ENCODE measurements around the gene WDR43.

DNA sequence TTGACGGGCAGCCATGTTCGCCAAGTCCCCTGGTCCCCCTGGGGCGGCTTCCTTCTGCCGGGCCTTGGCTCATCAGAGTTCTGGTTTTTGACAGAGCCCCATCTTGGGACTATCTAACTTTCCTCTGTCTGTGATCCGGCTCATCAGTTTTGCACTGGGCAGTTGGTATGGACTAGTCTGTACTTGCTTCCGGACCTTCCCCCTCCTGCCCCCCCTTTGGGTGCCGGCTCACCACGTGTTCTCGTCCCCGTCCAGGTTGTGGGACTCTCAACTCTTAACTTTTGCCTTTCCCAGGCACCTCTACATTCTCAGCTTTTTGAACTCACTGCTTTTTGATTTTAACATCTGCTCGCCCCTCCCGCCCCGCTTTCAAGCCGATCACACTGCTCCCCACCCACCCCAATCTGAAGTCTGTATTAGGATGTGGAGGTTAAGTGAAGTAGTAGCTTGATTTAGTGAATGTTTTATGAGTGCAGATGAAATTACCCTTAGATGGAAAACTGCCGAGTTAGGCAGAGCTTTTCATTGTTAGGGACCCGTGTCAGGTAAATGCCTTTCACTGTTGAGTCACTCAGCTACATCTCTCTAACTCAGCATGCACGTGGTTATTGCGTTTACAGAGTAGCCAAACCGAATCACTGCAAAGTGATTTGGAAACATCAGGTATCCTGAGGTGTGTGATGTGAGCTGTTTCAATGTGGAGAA is 874 bp downstream of the WDR43 start:
- no peak for TF ChIP-seq BACH2 (CRISPR knock-in tag; IDR thresholded peaks at IDR 0.05; ENCODE audit: borderline replicate concordance)
- no peak for TF ChIP-seq ISL1 (CRISPR knock-in tag; IDR thresholded peaks at IDR 0.05)
- no peak for TF ChIP-seq TOX (CRISPR knock-in tag; IDR thresholded peaks at IDR 0.05; ENCODE audit: borderline replicate concordance)
- TF ChIP-seq, protein P1, sequence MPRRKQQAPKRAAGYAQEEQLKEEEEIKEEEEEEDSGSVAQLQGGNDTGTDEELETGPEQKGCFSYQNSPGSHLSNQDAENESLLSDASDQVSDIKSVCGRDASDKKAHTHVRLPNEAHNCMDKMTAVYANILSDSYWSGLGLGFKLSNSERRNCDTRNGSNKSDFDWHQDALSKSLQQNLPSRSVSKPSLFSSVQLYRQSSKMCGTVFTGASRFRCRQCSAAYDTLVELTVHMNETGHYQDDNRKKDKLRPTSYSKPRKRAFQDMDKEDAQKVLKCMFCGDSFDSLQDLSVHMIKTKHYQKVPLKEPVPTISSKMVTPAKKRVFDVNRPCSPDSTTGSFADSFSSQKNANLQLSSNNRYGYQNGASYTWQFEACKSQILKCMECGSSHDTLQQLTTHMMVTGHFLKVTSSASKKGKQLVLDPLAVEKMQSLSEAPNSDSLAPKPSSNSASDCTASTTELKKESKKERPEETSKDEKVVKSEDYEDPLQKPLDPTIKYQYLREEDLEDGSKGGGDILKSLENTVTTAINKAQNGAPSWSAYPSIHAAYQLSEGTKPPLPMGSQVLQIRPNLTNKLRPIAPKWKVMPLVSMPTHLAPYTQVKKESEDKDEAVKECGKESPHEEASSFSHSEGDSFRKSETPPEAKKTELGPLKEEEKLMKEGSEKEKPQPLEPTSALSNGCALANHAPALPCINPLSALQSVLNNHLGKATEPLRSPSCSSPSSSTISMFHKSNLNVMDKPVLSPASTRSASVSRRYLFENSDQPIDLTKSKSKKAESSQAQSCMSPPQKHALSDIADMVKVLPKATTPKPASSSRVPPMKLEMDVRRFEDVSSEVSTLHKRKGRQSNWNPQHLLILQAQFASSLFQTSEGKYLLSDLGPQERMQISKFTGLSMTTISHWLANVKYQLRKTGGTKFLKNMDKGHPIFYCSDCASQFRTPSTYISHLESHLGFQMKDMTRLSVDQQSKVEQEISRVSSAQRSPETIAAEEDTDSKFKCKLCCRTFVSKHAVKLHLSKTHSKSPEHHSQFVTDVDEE (CRISPR knock-in tag; IDR thresholded peaks at IDR 0.05) = no peak
- TF ChIP-seq, protein P2, sequence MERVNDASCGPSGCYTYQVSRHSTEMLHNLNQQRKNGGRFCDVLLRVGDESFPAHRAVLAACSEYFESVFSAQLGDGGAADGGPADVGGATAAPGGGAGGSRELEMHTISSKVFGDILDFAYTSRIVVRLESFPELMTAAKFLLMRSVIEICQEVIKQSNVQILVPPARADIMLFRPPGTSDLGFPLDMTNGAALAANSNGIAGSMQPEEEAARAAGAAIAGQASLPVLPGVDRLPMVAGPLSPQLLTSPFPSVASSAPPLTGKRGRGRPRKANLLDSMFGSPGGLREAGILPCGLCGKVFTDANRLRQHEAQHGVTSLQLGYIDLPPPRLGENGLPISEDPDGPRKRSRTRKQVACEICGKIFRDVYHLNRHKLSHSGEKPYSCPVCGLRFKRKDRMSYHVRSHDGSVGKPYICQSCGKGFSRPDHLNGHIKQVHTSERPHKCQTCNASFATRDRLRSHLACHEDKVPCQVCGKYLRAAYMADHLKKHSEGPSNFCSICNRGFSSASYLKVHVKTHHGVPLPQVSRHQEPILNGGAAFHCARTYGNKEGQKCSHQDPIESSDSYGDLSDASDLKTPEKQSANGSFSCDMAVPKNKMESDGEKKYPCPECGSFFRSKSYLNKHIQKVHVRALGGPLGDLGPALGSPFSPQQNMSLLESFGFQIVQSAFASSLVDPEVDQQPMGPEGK (CRISPR knock-in tag; IDR thresholded peaks at IDR 0.05; ENCODE audit: borderline replicate concordance) = no peak
- TF ChIP-seq ZFP30 (CRISPR knock-in tag; IDR thresholded peaks at IDR 0.05) = no peak
- TF ChIP-seq, protein P3, sequence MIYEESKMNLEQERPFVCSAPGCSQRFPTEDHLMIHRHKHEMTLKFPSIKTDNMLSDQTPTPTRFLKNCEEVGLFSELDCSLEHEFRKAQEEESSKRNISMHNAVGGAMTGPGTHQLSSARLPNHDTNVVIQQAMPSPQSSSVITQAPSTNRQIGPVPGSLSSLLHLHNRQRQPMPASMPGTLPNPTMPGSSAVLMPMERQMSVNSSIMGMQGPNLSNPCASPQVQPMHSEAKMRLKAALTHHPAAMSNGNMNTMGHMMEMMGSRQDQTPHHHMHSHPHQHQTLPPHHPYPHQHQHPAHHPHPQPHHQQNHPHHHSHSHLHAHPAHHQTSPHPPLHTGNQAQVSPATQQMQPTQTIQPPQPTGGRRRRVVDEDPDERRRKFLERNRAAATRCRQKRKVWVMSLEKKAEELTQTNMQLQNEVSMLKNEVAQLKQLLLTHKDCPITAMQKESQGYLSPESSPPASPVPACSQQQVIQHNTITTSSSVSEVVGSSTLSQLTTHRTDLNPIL (CRISPR knock-in tag; IDR thresholded peaks at IDR 0.05; ENCODE audit: low read depth) = no peak
- TF ChIP-seq PPARA (CRISPR knock-in tag; IDR thresholded peaks at IDR 0.05; ENCODE audit: borderline replicate concordance) = no peak
- TF ChIP-seq OSR1 (CRISPR knock-in tag; IDR thresholded peaks at IDR 0.05) = no peak
- no peak for TF ChIP-seq ZNF70 (CRISPR knock-in tag; IDR thresholded peaks at IDR 0.05)
- TF ChIP-seq ZFP3 (CRISPR knock-in tag; IDR thresholded peaks at IDR 0.05) = no peak
- TF ChIP-seq RARB (CRISPR knock-in tag; IDR thresholded peaks at IDR 0.05) = no peak
- TF ChIP-seq TCF4 (CRISPR knock-in tag; IDR thresholded peaks at IDR 0.05; ENCODE audit: borderline replicate concordance) = no peak
- TF ChIP-seq CSDC2 (CRISPR knock-in tag; IDR thresholded peaks at IDR 0.05) = no peak

All from SK-N-SH treated with all-trans-retinoic acid at 6 μM for 48 hours (cell line).